ENCODE measurements around the gene ARID5A. TPM values are rescaled to one million over a fixed set of nuclear protein-coding genes. Genes with fewer than 3 reads are reported as not detected.

The ARID5A gene
- total RNA-seq, 1 experiment from 2014 or later: 13.9 TPM

- no peak overlapping the region for H3K4me3 Mint-ChIP-seq
- ATAC-seq (no peak), DNase-seq (ENCODE audit: low spot score) (no peak)
- ChIA-PET CTCF (interaction anchor here (1.0 to 7.5 kb wide), 7 partner anchors 15 to 105 kb away, joined by 3 to 127 read pairs (median 7); no protein-coding TSS in a partner anchor), POLR2A (interaction anchor here (0.6 kb wide), 1 partner anchor 177 kb away, joined by 4 read pairs; no protein-coding TSS in a partner anchor)
- H3K27ac Mint-ChIP-seq: no peak overlapping the region
- peaks cover 10% of the 10 kb centered on the region for H3K4me1 Mint-ChIP-seq
- H3K9me3 Mint-ChIP-seq: peaks cover 9% of the 10 kb centered on the region
- no peak for TF ChIP-seq EMX1 (CRISPR knock-in tag; IDR thresholded peaks at IDR 0.05)
- no peak for TF ChIP-seq ERG (CRISPR knock-in tag; IDR thresholded peaks at IDR 0.05)
- no peak for TF ChIP-seq HMGA2 (CRISPR knock-in tag; IDR thresholded peaks at IDR 0.05)
- no peak for TF ChIP-seq MLX (CRISPR knock-in tag; IDR thresholded peaks at IDR 0.05)
- no peak for TF ChIP-seq FOXP4 (CRISPR knock-in tag; IDR thresholded peaks at IDR 0.05)
- no peak for TF ChIP-seq ELF4 (CRISPR knock-in tag; IDR thresholded peaks at IDR 0.05; ENCODE audit: low read depth)
- TF ChIP-seq NR2C2 (CRISPR knock-in tag; IDR thresholded peaks at IDR 0.05): no peak
- TF ChIP-seq STAT6 (CRISPR knock-in tag; conservative IDR thresholded peaks at IDR 0.05; ENCODE audit: low read depth): no peak
- TF ChIP-seq AR (CRISPR knock-in tag; IDR thresholded peaks at IDR 0.05): no peak
- TF ChIP-seq ETV6 (CRISPR knock-in tag; IDR thresholded peaks at IDR 0.05): no peak
- TF ChIP-seq CREB1 (CRISPR knock-in tag; IDR thresholded peaks at IDR 0.05): no peak
- TF ChIP-seq SMAD3 (CRISPR knock-in tag; IDR thresholded peaks at IDR 0.05; ENCODE audit: borderline replicate concordance): no peak
- TF ChIP-seq TP53 (CRISPR knock-in tag; IDR thresholded peaks at IDR 0.05): no peak
- peaks cover 36% of the 10 kb centered on the region for H3K27me3 Mint-ChIP-seq (ENCODE audit: low read depth)
- peaks cover 6% of the 10 kb centered on the region for H3K36me3 Mint-ChIP-seq
Observed at GRCh38 chr2:96511851-96512250, 24.7 kb upstream of the ARID5A start.

GRCh38 chr2:96512341-96512740 lies 24.2 kb upstream of the ARID5A start:
- H3K4me3 Mint-ChIP-seq: no peak overlapping the region
- ChIA-PET CTCF (interaction anchor here (1.0 to 7.5 kb wide), 4 partner anchors 15 to 106 kb away, joined by 3 to 127 read pairs (median 25); no protein-coding TSS in a partner anchor), POLR2A (no interaction called here)
- H3K27me3 Mint-ChIP-seq (ENCODE audit: low read depth): peaks cover 37% of the 10 kb centered on the region
- H3K27ac Mint-ChIP-seq: no peak overlapping the region
- DNase-seq (ENCODE audit: low spot score) (no peak), ATAC-seq (no peak)
- peaks cover 14% of the 10 kb centered on the region for H3K9me3 Mint-ChIP-seq
- H3K4me1 Mint-ChIP-seq: peaks cover 10% of the 10 kb centered on the region
- H3K36me3 Mint-ChIP-seq: peaks cover 10% of the 10 kb centered on the region
- TF ChIP-seq TP53 (CRISPR knock-in tag; IDR thresholded peaks at IDR 0.05): no peak
- TF ChIP-seq ZSCAN18 (CRISPR knock-in tag; IDR thresholded peaks at IDR 0.05): no peak
- no peak for TF ChIP-seq ZBTB21 (CRISPR knock-in tag; IDR thresholded peaks at IDR 0.05; ENCODE audit: borderline replicate concordance)
- TF ChIP-seq USF2 (CRISPR knock-in tag; IDR thresholded peaks at IDR 0.05): no peak
- no peak for TF ChIP-seq JUN (CRISPR knock-in tag; IDR thresholded peaks at IDR 0.05)
- TF ChIP-seq PRDM15 (CRISPR knock-in tag; IDR thresholded peaks at IDR 0.05): no peak
